HEK293T (cell line): ENCODE data around the gene MYLK4.

Experiments
- CTCF ChIA-PET: fragments of 350-600 bp; formaldehyde crosslinking; extraction: SDS; loops from one replicate; lab custom pipeline; 2021; ENCODE audit warnings: antibody characterized with exemption, inconsistent platforms; lab: Yijun Ruan, JAX
- POLR2A ChIA-PET: fragments of 350-600 bp; formaldehyde crosslinking; extraction: SDS; loops from one replicate; lab custom pipeline; 2020; ENCODE audit warnings: antibody characterized with exemption, inconsistent platforms; lab: Yijun Ruan, JAX
- DNase-seq: peaks from one replicate; pipeline ENCODE4 v3.0.0; 2012; ENCODE audit warnings: mixed read lengths; ENCODE audit errors: extremely low spot score
- ARNT ChIP-seq: fragments of 450-650 bp; IDR thresholded peaks from 2 replicates; pipeline ENCODE4 v1.6.1; 2017; ENCODE audit warnings: mild to moderate bottlenecking
- BHLHE40 ChIP-seq: fragments of 450-650 bp; IDR thresholded peaks from 2 replicates; pipeline ENCODE4 v1.6.1; 2016; ENCODE audit warnings: mild to moderate bottlenecking, moderate library complexity, borderline replicate concordance
- CTBP1 ChIP-seq: fragments of 450-650 bp; IDR thresholded peaks from 2 replicates; pipeline ENCODE4 v1.6.1; 2016; ENCODE audit warnings: borderline replicate concordance
- ELF4 ChIP-seq: fragments of 450-650 bp; IDR thresholded peaks from 2 replicates; pipeline ENCODE4 v1.6.1; 2017; ENCODE audit warnings: antibody characterized with exemption
- FOXA1 ChIP-seq: fragments of 450-650 bp; IDR thresholded peaks from 2 replicates; pipeline ENCODE4 v1.6.1; 2016; ENCODE audit warnings: mild to moderate bottlenecking
- FOXK2 ChIP-seq: fragments of 450-650 bp; IDR thresholded peaks from 2 replicates; pipeline ENCODE4 v1.6.1; 2016; ENCODE audit warnings: mild to moderate bottlenecking
- FOXM1 ChIP-seq: fragments of 450-650 bp; IDR thresholded peaks from 2 replicates; pipeline ENCODE4 v1.6.1; 2017; ENCODE audit warnings: mild to moderate bottlenecking, borderline replicate concordance
- HDGF ChIP-seq: fragments of 450-650 bp; IDR thresholded peaks from 2 replicates; pipeline ENCODE4 v1.6.1; 2017; ENCODE audit warnings: antibody characterized with exemption, borderline replicate concordance
- L3MBTL2 ChIP-seq: fragments of 450-650 bp; conservative IDR thresholded peaks from 2 replicates; pipeline ENCODE4 v1.6.1; 2016; ENCODE audit warnings: mild to moderate bottlenecking
- LEF1 ChIP-seq: fragments of 450-650 bp; IDR thresholded peaks from 2 replicates; pipeline ENCODE4 v1.6.1; 2017; ENCODE audit warnings: mild to moderate bottlenecking, borderline replicate concordance
- NFRKB ChIP-seq: fragments of 450-650 bp; IDR thresholded peaks from 2 replicates; pipeline ENCODE4 v1.6.1; 2016; ENCODE audit warnings: mild to moderate bottlenecking, moderate library complexity
- PKNOX1 ChIP-seq: fragments of 450-650 bp; IDR thresholded peaks from 2 replicates; pipeline ENCODE4 v1.6.1; 2016
- SP1 ChIP-seq: fragments of 450-650 bp; IDR thresholded peaks from 2 replicates; pipeline ENCODE4 v1.6.1; 2017
- SUZ12 ChIP-seq: fragments of 450-650 bp; IDR thresholded peaks from 2 replicates; pipeline ENCODE4 v1.6.1; 2016; ENCODE audit warnings: mild to moderate bottlenecking
- TARDBP ChIP-seq: fragments of 450-650 bp; IDR thresholded peaks from 2 replicates; pipeline ENCODE4 v1.6.1; 2016
- ZNF384 ChIP-seq: fragments of 450-650 bp; IDR thresholded peaks from 2 replicates; pipeline ENCODE4 v1.6.1; 2016

MYLK4 gene

GRCh38 chr6:2755456-2755855 lies 4.7 kb upstream of the MYLK4 start:
- ChIA-PET POLR2A (no interaction called here), CTCF (no interaction called here)
- DNase-seq: no peak
- TF ChIP-seq ELF4: no peak
- TF ChIP-seq NFRKB: no peak
- TF ChIP-seq FOXA1: no peak
- no peak for TF ChIP-seq CTBP1
- TF ChIP-seq FOXM1: no peak
- TF ChIP-seq TARDBP: no peak
- no peak for TF ChIP-seq HDGF
- no peak for TF ChIP-seq SP1
- no peak for TF ChIP-seq SUZ12
- TF ChIP-seq ARNT: no peak
- no peak for TF ChIP-seq BHLHE40
- no peak for TF ChIP-seq ZNF384
- no peak for TF ChIP-seq LEF1
- TF ChIP-seq L3MBTL2: no peak
- no peak for TF ChIP-seq FOXK2
- TF ChIP-seq PKNOX1: no peak

DNA sequence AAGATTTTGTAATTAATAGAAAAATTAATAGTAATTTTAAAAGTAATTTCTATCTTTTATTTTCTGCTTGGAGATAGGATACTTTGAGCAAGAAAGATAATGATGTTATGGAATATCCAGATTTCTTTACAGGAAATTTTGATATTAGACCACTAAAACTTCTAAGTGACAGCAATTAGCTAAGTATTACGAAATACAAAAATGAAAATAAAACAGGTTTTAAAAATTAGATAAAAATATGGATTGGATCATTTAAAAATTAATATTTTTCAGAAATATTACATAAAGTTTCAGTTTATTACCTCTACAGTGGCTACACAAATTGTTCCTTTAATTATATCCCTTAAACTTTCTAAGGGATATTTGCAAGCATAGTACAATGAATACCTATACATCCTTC lies 4.2 kb upstream of the MYLK4 start:
- ChIA-PET CTCF (no interaction called here), POLR2A (no interaction called here)
- DNase-seq: no peak
- TF ChIP-seq ZNF384 (no peak), PKNOX1 (no peak), TARDBP (no peak), CTBP1 (no peak), LEF1 (no peak), FOXK2 (no peak), HDGF (no peak), FOXM1 (no peak), SUZ12 (no peak), SP1 (no peak), ELF4 (no peak), NFRKB (no peak), L3MBTL2 (no peak), FOXA1 (no peak), BHLHE40 (no peak)

GRCh38 chr6:2754393-2754792 lies 3.7 kb upstream of the MYLK4 start:
- ChIA-PET POLR2A (no interaction called here), CTCF (no interaction called here)
- no peak for TF ChIP-seq SUZ12
- TF ChIP-seq BHLHE40: no peak
- TF ChIP-seq FOXM1: no peak
- no peak for TF ChIP-seq LEF1
- no peak for TF ChIP-seq TARDBP
- TF ChIP-seq FOXK2: no peak
- TF ChIP-seq NFRKB: no peak
- no peak for TF ChIP-seq L3MBTL2
- no peak for DNase-seq

- POLR2A ChIA-PET: no interaction called here
- CTCF ChIA-PET: no interaction called here
- TF ChIP-seq ZNF384: no peak
- no peak for DNase-seq
Measured at GRCh38 chr6:2753743-2754142, 3.0 kb upstream of the MYLK4 start.

GRCh38 chr6:2753110-2753489 lies 2.4 kb upstream of the MYLK4 start:
- ChIA-PET CTCF (interaction anchor here (0.6 kb wide), 1 partner anchor 42 kb away, joined by 3 read pairs; no protein-coding TSS in a partner anchor), POLR2A (no interaction called here)
- TF ChIP-seq LEF1 (no peak), ZNF384 (no peak), L3MBTL2 (no peak), SP1 (no peak), FOXA1 (no peak), NFRKB (no peak), TARDBP (no peak), HDGF (no peak), PKNOX1 (no peak), ARNT (no peak), FOXM1 (no peak), CTBP1 (no peak), SUZ12 (no peak)
- DNase-seq: no peak

- TF ChIP-seq FOXA1 (no peak), LEF1 (no peak), ARNT (no peak), HDGF (no peak), TARDBP (no peak), ELF4 (no peak), SUZ12 (no peak), SP1 (no peak), PKNOX1 (no peak), NFRKB (no peak), FOXK2 (no peak), BHLHE40 (no peak), FOXM1 (no peak)
Measured at GRCh38 chr6:2752477-2753109, 1.9 kb upstream of the MYLK4 start.

More at GRCh38 chr6:2752477-2753109, 1.9 kb upstream of the MYLK4 start:
- ChIA-PET POLR2A (no interaction called here), CTCF (interaction anchor here (0.6 kb wide), 1 partner anchor 43 kb away, joined by 3 read pairs; no protein-coding TSS in a partner anchor)
- DNase-seq: no peak
